Measurements from ENCODE around the gene HES5. TPM values are rescaled to one million over a fixed set of nuclear protein-coding genes. Genes with fewer than 3 reads are reported as not detected.
A peak's percentile ranks its signal among the peaks of the same experiment; 100 is the strongest.
"Not testable (repeated sequence)": the region's sequence is repeated elsewhere in the genome, so short reads cannot be mapped to it uniquely, and the experiment has no call there.

The HES5 gene
- total RNA-seq = 1 to 10 TPM; 2.7 to 6.2 TPM
- long read RNA-seq, partial matches to known transcripts = 0 of 1 reads
- long read RNA-seq, other reads (novel, unspliced or antisense) = 0 of 1 reads

GRCh38 chr1:2529784-2530512 is at the start of gene HES5:
Gene HES5 (minus strand): TSS chr1:2530263. CDS start chr1:2530164, 99 bp downstream.
- DNase-seq (peak in 1 of 2 donors; percentile 64), ATAC-seq (peak; percentile 55)
- intact Hi-C loops (cut with DNase I, micrococcal nuclease) = no loop called here

GRCh38 chr1:2578758-2579118 is 48.7 kb upstream of the HES5 start:
- ATAC-seq (no peak), DNase-seq (no peak)
- intact Hi-C loops (cut with DNase I, micrococcal nuclease) = no loop called here

GRCh38 chr1:2577565-2578075 is 47.6 kb upstream of the HES5 start:
- ATAC-seq (peak; percentile 6), DNase-seq (peak; percentile 53 to 56)
- intact Hi-C loops (cut with DNase I, micrococcal nuclease) = not testable (repeated sequence)

- peak; percentile 73 for ATAC-seq
- intact Hi-C loops (cut with DNase I, micrococcal nuclease) = no loop called here
- DNase-seq = peak; percentile 91 to 96
Observed at GRCh38 chr1:2575801-2576663, 46.0 kb upstream of the HES5 start.

- DNase-seq (no peak), ATAC-seq (no peak)
Observed at GRCh38 chr1:2574350-2574749, 44.3 kb upstream of the HES5 start.

GRCh38 chr1:2573250-2573920 is 43.3 kb upstream of the HES5 start:
- DNase-seq (no peak), ATAC-seq (no peak)
- intact Hi-C loops (cut with DNase I, micrococcal nuclease) = no loop called here

More at GRCh38 chr1:2574350-2574749, 44.3 kb upstream of the HES5 start:
- intact Hi-C loops (cut with DNase I, micrococcal nuclease) = no loop called here

- no peak for DNase-seq
Observed at GRCh38 chr1:2571348-2571747, 41.3 kb upstream of the HES5 start.

GRCh38 chr1:2570332-2570731 is 40.3 kb upstream of the HES5 start:
- intact Hi-C loops (cut with DNase I, micrococcal nuclease) = no loop called here
- ATAC-seq (no peak), DNase-seq (no peak)

More at GRCh38 chr1:2571348-2571747, 41.3 kb upstream of the HES5 start:
- intact Hi-C loops (cut with DNase I, micrococcal nuclease) = no loop called here
- no peak for ATAC-seq

GRCh38 chr1:2569703-2570102 is 39.6 kb upstream of the HES5 start:
- ATAC-seq; DNase-seq; intact Hi-C loops (cut with DNase I, micrococcal nuclease): not testable (repeated sequence)

GRCh38 chr1:2569060-2569459 is 39.0 kb upstream of the HES5 start:
- DNase-seq (no peak), ATAC-seq (no peak)
- intact Hi-C loops (cut with DNase I, micrococcal nuclease) = no loop called here

GRCh38 chr1:2568187-2568816 is 38.2 kb upstream of the HES5 start:
- not testable (repeated sequence) for ATAC-seq

GRCh38 chr1:2567083-2567679 is 37.1 kb upstream of the HES5 start:
- DNase-seq = no peak
- intact Hi-C loops (cut with DNase I, micrococcal nuclease) = no loop called here
- no peak for ATAC-seq

More at GRCh38 chr1:2568187-2568816, 38.2 kb upstream of the HES5 start:
- DNase-seq; intact Hi-C loops (cut with DNase I, micrococcal nuclease): not testable (repeated sequence)

GRCh38 chr1:2566101-2567045 is 36.3 kb upstream of the HES5 start:
- DNase-seq (no peak), ATAC-seq (peak; percentile 5)
- intact Hi-C loops (cut with DNase I, micrococcal nuclease) = no loop called here

GRCh38 chr1:2564815-2565374 is 34.8 kb upstream of the HES5 start:
- intact Hi-C loops (cut with DNase I, micrococcal nuclease) = no loop called here
- ATAC-seq (peak; percentile 75), DNase-seq (peak; percentile 66 to 73)

GRCh38 chr1:2564006-2564814 is 34.1 kb upstream of the HES5 start:
- ATAC-seq (peak; percentile 0), DNase-seq (no peak)

GRCh38 chr1:2563205-2563604 is 33.1 kb upstream of the HES5 start:
- intact Hi-C loops (cut with DNase I, micrococcal nuclease) = no loop called here
- DNase-seq (no peak), ATAC-seq (no peak)

More at GRCh38 chr1:2564006-2564814, 34.1 kb upstream of the HES5 start:
- intact Hi-C loops (cut with DNase I, micrococcal nuclease) = no loop called here
